Gastroesophageal sphincter (tissue), 3 donors: ENCODE results near the gene TRHDE.

Experiments
- EP300 ChIP-seq: sonication (generic); formaldehyde crosslinking; IDR thresholded peaks from one replicate; pipeline ENCODE4 v1.6.1; 2017; ENCODE audit warnings: antibody characterized with exemption, mild to moderate bottlenecking
- POLR2A ChIP-seq, 2 donors: fragments of 450-650 bp; IDR thresholded peaks; one replicate each; pipeline ENCODE4 v1.6.1; 2017; ENCODE audit warnings: antibody characterized with exemption in 2 of 2, mild to moderate bottlenecking in 2 of 2, moderate library complexity in 1 of 2
- POLR2AphosphoS5 ChIP-seq: sonication (generic); formaldehyde crosslinking; IDR thresholded peaks from one replicate; pipeline ENCODE4 v1.6.1; 2017; ENCODE audit warnings: antibody characterized with exemption
- TF ChIP-seq, protein P1 (sequence below), 4 experiments: fragments of 200-600 bp in 2 of 4; fragments of 450-650 bp in 2 of 4; sonication (generic) in 1 of 4; IDR thresholded peaks; one replicate each; pipeline ENCODE4 v1.5.1; 2017 to 2019; ENCODE audit warnings: antibody characterized with exemption in 4 of 4, mild to moderate bottlenecking in 2 of 4, moderate library complexity in 2 of 4

DNA sequence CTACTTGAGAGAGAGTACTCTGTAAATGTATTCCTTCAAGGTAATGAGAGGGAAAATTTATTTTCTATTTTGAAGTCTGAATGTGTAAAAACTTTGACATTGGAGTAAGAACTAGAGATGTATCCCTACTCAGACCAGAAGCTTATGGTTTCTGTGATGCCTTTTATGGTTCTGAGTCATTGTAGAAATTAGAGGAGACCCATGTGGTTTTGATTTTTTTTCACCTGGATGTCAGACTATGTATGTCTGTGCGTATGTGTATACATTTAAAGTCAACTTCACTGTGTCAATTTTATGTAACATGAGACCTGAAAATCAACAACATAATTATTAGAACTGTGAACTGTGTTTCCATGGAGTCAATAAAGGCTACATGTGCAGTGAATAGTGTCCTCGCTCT lies 302.0 kb downstream of the TRHDE start:
- TF ChIP-seq POLR2A (IDR thresholded peaks at IDR 0.05): no peak
- TF ChIP-seq, protein P1, sequence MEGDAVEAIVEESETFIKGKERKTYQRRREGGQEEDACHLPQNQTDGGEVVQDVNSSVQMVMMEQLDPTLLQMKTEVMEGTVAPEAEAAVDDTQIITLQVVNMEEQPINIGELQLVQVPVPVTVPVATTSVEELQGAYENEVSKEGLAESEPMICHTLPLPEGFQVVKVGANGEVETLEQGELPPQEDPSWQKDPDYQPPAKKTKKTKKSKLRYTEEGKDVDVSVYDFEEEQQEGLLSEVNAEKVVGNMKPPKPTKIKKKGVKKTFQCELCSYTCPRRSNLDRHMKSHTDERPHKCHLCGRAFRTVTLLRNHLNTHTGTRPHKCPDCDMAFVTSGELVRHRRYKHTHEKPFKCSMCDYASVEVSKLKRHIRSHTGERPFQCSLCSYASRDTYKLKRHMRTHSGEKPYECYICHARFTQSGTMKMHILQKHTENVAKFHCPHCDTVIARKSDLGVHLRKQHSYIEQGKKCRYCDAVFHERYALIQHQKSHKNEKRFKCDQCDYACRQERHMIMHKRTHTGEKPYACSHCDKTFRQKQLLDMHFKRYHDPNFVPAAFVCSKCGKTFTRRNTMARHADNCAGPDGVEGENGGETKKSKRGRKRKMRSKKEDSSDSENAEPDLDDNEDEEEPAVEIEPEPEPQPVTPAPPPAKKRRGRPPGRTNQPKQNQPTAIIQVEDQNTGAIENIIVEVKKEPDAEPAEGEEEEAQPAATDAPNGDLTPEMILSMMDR (IDR thresholded peaks at IDR 0.05): no peak
- TF ChIP-seq POLR2AphosphoS5: no peak
- TF ChIP-seq EP300: no peak
